K562 (cell line): ENCODE measurements around the gene MAK. TPM values are rescaled to one million over a fixed set of nuclear protein-coding genes. Genes with fewer than 3 reads are reported as not detected.

ENCODE experiments used
- CHD7 ChIP-seq: fragments of 200-600 bp; sonication (generic); IDR thresholded peaks from one replicate; pipeline ENCODE4 v1.6.1; 2012; ENCODE audit warnings: mild to moderate bottlenecking, low read depth, low read length, inconsistent platforms
- CTCF ChIP-seq, 3 experiments: IDR thresholded peaks in 2 of 3; conservative IDR thresholded peaks in 1 of 3; 2 replicates each; pipeline ENCODE4 v1.5.1; 2011 to 2012; ENCODE audit warnings: low read length in 3 of 3, mild to moderate bottlenecking in 3 of 3, control low read depth in 2 of 3, improper control_type of control experiment in 1 of 3, inconsistent platforms in 1 of 3, low read depth in 1 of 3, mixed read lengths in 1 of 3, moderate library complexity in 1 of 3; ENCODE audit not compliant: insufficient read depth in 2 of 3
- MAFF ChIP-seq: IDR thresholded peaks from 2 replicates; pipeline ENCODE4 v1.6.1; 2012; ENCODE audit warnings: low read length, improper control_type of control experiment
- MIER1 ChIP-seq: fragments of 450-650 bp; IDR thresholded peaks from 2 replicates; pipeline ENCODE4 v1.6.1; 2016; ENCODE audit warnings: antibody characterized with exemption, mild to moderate bottlenecking, low read depth
- NFE2 ChIP-seq: IDR thresholded peaks from 2 replicates; pipeline ENCODE4 v1.6.1; 2014; ENCODE audit warnings: antibody characterized with exemption, low read depth
- PBX2 ChIP-seq, 2 experiments: IDR thresholded peaks in 1 of 2; conservative IDR thresholded peaks in 1 of 2; 2 replicates each; pipeline ENCODE4 v1.6.1; 2016; ENCODE audit warnings: low read depth in 2 of 2, mild to moderate bottlenecking in 1 of 2, missing compliant biosample characterization in 1 of 2, missing genetic modification characterization in 1 of 2, moderate library complexity in 1 of 2
- RAD21 ChIP-seq, 2 experiments: fragments of 250-450 bp in 1 of 2; fragments of 450-650 bp in 1 of 2; sonication (Bioruptor Pico) in 1 of 2; formaldehyde crosslinking in 1 of 2; IDR thresholded peaks in 1 of 2; conservative IDR thresholded peaks in 1 of 2; 2 replicates each; pipeline versions ENCODE4 v1.4.0 to v1.8.0; 2020 to 2022; ENCODE audit warnings: mild to moderate bottlenecking in 2 of 2, moderate library complexity in 1 of 2
- SMC3 ChIP-seq: conservative IDR thresholded peaks from 2 replicates; pipeline ENCODE4 v1.6.1; 2011; ENCODE audit warnings: low read depth, low read length, improper control_type of control experiment; ENCODE audit not compliant: insufficient read depth
- ZNF507 ChIP-seq: conservative IDR thresholded peaks from 2 replicates; pipeline ENCODE4 v1.6.1; 2017; ENCODE audit warnings: missing genetic modification characterization, missing compliant biosample characterization
- polyA plus RNA-seq, 8 experiments: library from polyadenylated mRNA; depleted of rRNA in 4 of 8; stranded (reverse) in 5 of 8; unstranded in 3 of 8; fragments of >200 nt; fragmentation: Nextera tagmentation in 2 of 8; fragmentation: Illumina TruSeq in 1 of 8; extraction: Ambion mirVana in 2 of 8; extraction: Trizol in 1 of 8; gene quantifications; 2 replicates each; pipeline versions ENCODE4 v1.2.1 to v1.2.3, GENCODE V29; 2011 to 2014; ENCODE audit warnings: inconsistent platforms in 1 of 8, missing spikeins in 1 of 8
- total RNA-seq, 7 experiments: library from RNA; depleted of rRNA in 6 of 7; stranded (reverse); fragments of >200 nt in 6 of 7; fragmentation: Illumina TruSeq in 2 of 7; extraction: Trizol in 2 of 7; gene quantifications; 2 replicates each; pipeline versions ENCODE4 v1.2.1 to v1.2.3, GENCODE V29; 2011 to 2021; ENCODE audit warnings: low replicate concordance in 1 of 7

Gene MAK
- total and polyA plus RNA-seq, 9 of the 15 experiments (the other 6 are each of a cell fraction or from before 2014, with no cell fraction given), result 0.25 to 1.1 (median 0.53) TPM

- TF ChIP-seq CHD7 (no peak), MAFF (peak; percentile 4; the same call in 1 of the 2 replicates), ZNF507 (no peak), MIER1 (no peak), SMC3 (peak; percentile 31; the same call in 1 of the 2 replicates), NFE2 (0 out of 2 replicates have a peak, but pooled peaks have one; percentile 40), CTCF (IDR thresholded peaks at IDR 0.05 in 2 of 3, conservative IDR thresholded peaks at IDR 0.05 in 1 of 3; ENCODE audit: insufficient read depth in 2 of 3, low read depth in 1 of 3, low read length in 3 of 3) (peak in 2 of 3 experiments; percentile 33 to 64; a peak in 3 of 6 replicates), PBX2 (CRISPR knock-in tag; IDR thresholded peaks at IDR 0.05; ENCODE audit: low read depth) (no peak), PBX2 (tag; conservative IDR thresholded peaks at IDR 0.05; ENCODE audit: low read depth) (0 out of 2 replicates have a peak, but pooled peaks have one; percentile 57), RAD21 (CRISPR knock-in tag; conservative IDR thresholded peaks at IDR 0.05 in 1 of 2, IDR thresholded peaks at IDR 0.05 in 1 of 2) (peak in 1 of 2 experiments; percentile 54; a peak in 2 of 4 replicates)
Observed at GRCh38 chr6:10847684-10848083, 9.3 kb upstream of the MAK start (continued).
